HG03442 (cell line): ENCODE measurements around the gene MED25.

Experiments
- ATAC-seq: cut with Tn5 transposase; IDR thresholded peaks from one replicate; pipeline ENCODE4 v1.9.1; 2021; ENCODE audit warnings: mild to moderate bottlenecking, moderate library complexity; ENCODE audit not compliant: unreplicated experiment

Gene MED25

DNA sequence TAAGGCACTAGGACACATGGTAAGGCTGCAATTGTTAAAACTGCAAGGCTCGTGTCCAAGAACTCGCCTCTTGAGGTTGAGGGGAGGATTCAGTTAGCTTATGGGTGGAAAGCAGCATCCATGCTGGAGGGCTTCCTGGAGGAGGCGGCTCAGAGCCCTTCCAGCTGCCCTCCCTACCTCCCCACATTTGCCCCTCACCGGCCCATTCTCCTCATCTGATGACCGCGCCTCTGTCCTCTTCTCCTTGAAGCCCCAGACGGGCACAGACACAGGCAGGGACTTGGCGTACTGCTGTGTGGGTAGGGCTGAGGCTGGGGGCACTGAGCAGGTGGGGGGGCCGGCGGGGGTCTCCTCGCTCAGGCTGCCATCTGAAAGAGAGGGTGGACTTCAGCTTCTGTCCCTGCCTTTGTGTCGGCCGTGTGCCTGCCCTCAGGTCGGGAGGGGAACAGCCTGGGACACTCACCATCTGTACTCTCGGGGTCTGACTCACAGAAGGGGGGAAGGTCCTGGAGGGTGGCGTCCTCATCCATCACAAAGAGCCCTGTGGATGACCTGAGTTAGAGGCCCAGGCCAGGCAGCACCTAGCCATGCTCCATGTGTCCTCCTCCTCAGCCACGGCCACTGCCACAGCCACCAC, 53.4 kb downstream of the MED25 start:
- ATAC-seq, result no peak

- ATAC-seq, result no peak
Measured at GRCh38 chr19:49872245-49873128, 54.4 kb downstream of the MED25 start.

- ATAC-seq, result no peak
Measured at GRCh38 chr19:49873129-49873521, 55.0 kb downstream of the MED25 start.

DNA sequence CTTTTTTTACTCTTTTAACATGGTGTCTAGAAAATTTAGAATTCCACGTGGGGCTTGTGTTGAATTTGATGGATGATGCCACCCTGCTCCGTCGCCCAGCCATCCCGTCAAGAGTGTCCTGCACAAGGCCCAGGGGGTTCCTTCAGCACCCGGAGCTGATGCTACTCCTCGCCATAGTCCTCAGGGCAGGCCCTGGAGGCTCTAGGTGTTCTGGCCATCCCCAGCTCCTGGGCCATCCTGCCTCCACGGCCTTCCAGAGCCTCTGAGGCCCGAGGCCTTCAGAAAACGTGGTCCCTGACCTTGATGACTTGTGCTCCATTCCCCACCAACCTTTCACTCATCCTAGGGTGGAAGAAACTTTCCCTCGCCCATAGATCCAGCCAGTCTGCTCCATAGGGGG, 55.7 kb downstream of the MED25 start:
- no peak for ATAC-seq

- ATAC-seq, result no peak
Measured at GRCh38 chr19:49874503-49875157, 56.5 kb downstream of the MED25 start.

DNA sequence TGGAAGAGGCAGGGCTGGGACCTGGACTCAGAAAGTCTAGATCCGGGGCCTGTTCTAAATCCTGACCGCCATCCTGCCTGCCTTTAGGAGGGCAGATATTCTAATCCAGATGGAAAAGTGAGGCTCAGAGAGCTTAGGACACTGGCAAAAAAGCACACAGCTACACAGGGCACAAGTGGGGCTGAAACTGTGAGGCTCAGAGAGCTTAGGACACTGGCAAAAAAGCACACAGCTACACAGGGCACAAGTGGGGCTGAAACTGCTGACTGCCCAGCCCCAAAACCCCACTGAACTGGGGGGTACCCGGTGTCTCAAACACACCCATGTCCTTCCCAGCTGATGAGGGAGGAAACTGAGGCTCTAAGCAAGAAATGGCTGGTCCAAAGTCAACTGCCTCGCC, 57.1 kb downstream of the MED25 start:
- ATAC-seq, result no peak

DNA sequence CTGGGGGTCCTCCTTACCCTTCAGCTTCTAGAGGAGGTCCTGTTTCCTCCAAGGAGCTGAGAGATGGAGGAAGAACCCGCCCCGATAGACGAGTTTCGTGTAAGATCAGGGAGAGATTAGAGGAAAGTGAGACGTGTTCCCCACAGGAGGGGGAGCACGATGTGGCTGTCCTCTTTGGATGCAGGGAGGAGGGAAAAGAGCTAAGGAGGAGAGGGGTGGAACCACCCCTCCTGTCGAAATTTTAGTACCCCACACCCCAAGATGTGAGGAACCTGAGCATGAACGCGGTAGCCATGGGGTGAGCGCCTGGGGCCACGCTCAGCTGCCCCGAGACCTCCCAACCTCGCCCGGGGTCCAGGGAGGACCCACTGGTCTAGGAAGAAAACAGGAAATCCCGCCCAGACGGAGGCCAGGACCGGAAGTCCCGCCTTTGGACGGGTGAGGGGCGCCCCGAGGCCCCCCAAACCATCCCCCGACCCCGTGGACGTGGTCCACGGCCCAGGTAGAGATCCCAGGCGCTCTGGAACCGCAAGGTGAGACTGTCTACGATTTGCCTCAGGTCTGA, 57.9 kb downstream of the MED25 start:
- no peak for ATAC-seq

- ATAC-seq, result peak; percentile 35
Measured at GRCh38 chr19:49876422-49877019, 58.4 kb downstream of the MED25 start.

- ATAC-seq, result peak; percentile 55
Measured at GRCh38 chr19:49877020-49877878, 59.2 kb downstream of the MED25 start, which contains the start of the genes AKT1S1 and TBC1D17. TSS of gene AKT1S1 (minus strand) at chr19:49877355. CDS start at chr19:49873295, 4,060 bp downstream. TSS of gene TBC1D17 (plus strand) at chr19:49877702. CDS start at chr19:49877724, 22 bp downstream.

- ATAC-seq, result peak; percentile 41
Measured at GRCh38 chr19:49877879-49878743, 60.0 kb downstream of the MED25 start.

- no peak for ATAC-seq
Measured at GRCh38 chr19:49878744-49879070, 60.6 kb downstream of the MED25 start.

DNA sequence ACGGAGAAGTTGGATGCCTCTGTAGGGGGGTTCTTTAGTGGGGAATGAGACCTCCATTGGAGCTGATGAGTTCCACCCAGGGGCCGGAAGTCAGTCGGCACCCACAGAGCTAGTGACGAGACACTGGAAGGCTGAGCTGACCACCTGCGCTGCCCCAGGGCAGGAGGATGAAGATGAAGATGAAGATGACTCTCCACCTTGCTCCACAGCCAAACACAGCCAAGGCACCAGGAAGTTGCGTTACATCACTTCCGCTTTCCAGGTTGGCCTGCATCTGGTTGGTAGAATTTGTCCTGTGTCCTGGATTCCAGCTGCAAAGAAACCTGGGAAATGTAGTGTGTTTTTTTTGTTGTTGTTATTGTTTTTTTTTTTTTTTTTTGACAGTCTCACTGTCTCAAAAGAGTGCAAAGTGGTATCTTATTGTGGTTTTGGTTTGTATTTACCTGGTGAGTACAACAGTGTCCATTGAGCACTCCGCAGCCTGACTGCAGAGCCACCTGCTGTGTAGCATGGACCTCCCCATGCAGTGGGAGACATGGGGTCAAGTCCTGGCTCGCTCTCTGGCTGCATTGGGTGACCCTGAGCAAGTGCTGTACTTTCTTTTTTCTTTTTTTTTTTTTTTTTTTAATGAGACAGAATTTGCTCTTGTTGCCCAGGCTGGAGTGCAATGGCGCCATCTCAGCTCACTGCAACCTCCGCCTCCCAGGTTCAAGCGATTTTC, 61.3 kb downstream of the MED25 start:
- ATAC-seq, result no peak

- no peak for ATAC-seq
Measured at GRCh38 chr19:49880162-49880869, 62.2 kb downstream of the MED25 start.

DNA sequence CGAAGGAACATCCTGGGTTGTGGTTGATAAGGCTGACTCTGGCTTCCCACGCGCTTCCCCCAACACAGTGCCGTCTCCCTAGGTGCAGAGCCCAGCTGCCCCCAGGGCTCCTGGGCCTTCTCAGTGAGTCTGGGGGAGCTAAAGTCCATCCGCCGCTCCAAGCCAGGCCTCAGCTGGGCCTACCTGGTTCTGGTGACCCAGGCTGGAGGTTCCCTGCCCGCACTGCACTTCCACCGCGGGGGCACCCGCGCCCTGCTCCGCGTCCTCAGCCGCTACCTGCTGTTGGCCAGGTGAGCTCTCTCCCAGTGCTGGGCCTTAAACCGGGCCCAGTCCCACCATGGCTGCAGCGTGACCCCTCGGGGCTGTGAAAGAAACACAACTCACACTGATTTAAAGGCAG, 63.1 kb downstream of the MED25 start:
- no peak for ATAC-seq

DNA sequence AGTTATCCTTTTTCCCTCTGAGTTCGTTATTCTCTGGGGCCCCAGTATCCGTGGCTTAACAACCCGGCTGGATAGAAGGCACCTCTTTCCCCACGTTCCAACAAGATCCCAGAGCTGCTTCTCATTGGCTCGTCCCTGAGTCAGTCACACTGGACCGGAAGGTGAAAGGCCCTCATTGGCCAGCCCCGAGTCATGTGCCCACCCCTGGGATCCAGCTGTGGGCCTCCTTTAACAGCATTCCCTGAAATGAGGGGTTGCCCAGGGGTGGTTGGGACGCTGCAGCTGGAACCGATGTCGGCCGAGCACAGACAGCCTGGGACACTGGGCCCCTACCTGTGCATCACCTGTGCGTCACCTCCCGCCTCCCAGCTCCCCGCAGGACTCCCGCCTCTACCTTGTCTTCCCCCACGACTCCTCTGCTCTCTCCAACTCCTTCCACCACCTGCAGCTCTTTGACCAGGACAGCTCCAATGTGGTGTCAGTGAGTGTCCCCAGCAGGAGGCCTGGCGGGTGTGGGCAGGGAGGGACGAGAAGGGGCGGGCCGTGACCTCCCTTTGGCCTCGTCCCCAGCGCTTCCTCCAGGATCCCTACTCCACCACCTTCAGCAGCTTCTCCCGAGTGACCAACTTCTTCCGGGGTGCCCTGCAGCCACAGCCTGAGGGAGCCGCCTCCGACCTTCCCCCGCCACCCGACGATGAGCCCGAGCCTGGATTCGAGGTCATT, 63.7 kb downstream of the MED25 start:
- ATAC-seq, result no peak

- ATAC-seq, result no peak
Measured at GRCh38 chr19:49882643-49883042, 64.6 kb downstream of the MED25 start.

DNA sequence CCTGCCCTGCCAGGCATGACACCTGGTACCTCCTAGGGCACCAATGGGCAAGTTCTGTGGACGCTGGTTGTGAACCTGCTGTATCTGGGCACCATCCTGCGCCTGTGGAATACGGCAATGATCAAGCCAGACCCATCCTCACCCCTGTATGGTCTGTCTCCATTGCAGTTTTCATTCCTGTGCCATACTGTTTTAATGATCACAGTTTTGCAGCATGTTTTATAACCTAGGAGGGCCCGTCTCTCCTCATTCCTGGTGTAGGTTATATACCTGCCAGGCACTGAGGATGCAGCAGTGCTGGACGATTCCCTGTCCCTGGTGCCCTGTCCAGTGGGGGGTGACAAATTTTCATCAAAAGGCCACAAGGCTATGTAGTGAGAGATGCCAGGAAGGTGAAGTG, 65.0 kb downstream of the MED25 start:
- ATAC-seq, result no peak
